Erythroblast (primary cell): ENCODE measurements around the gene TTC16.

Source experiments
- GATA1 ChIP-seq: IDR thresholded peaks from 2 replicates; pipeline ENCODE4 v1.6.1; 2011; ENCODE audit warnings: low read depth, mild to moderate bottlenecking, control low read depth, low read length, moderate library complexity
- POLR2A ChIP-seq: IDR thresholded peaks from 2 replicates; pipeline ENCODE4 v1.6.1; 2011; ENCODE audit warnings: mild to moderate bottlenecking, low read length

- TF ChIP-seq POLR2A (no peak), GATA1 (no peak)
These were observed 36.4 kb upstream of the TTC16 start for GRCh38 chr9:127679506-127679905.
